ENCODE results near the gene GGN.

DNA sequence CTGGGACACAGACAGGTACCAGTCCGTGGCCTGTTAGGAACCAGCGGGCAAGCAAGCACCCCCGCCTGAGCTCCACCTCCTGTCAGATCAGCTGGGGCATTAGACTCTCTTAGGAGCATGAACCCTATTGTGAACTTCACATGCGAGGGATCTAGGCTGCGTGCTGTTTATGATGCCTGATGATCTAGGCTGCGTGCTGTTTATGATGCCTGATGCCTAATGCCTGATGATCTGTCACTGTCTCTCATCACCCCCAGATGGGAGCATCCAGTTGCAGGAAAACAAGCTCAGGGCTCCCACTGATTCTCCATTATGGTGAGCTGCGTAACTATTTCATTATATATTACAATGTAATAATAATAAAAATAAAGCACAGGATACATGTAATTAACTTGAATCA lies 34.6 kb upstream of the GGN start:
- TF ChIP-seq BHLHE40 (IDR thresholded peaks at IDR 0.05; ENCODE audit: borderline replicate concordance) (no peak), LEF1 (IDR thresholded peaks at IDR 0.05; ENCODE audit: borderline replicate concordance) (no peak), HDGF (IDR thresholded peaks at IDR 0.05; ENCODE audit: borderline replicate concordance) (no peak), CTBP1 (IDR thresholded peaks at IDR 0.05; ENCODE audit: borderline replicate concordance) (no peak)
